GM21360 (cell line): ENCODE results near the gene HTR2C.
"Not testable (repeated sequence)": the region's sequence is repeated elsewhere in the genome, so short reads cannot be mapped to it uniquely, and the experiment has no call there.

Source experiments
- ATAC-seq: cut with Tn5 transposase; IDR thresholded peaks from one replicate; pipeline ENCODE4 v1.9.1; 2021; ENCODE audit warnings: mild to moderate bottlenecking, moderate library complexity; ENCODE audit not compliant: unreplicated experiment

Gene HTR2C

GRCh38 chrX:114710571-114710970 is 126.7 kb downstream of the HTR2C start:
- no peak for ATAC-seq

- no peak for ATAC-seq
Observed at GRCh38 chrX:114712466-114712865, 128.6 kb downstream of the HTR2C start.

GRCh38 chrX:114715096-114715495 is 131.2 kb downstream of the HTR2C start:
- ATAC-seq = no peak

GRCh38 chrX:114717921-114718320 is 134.0 kb downstream of the HTR2C start:
- ATAC-seq = no peak

GRCh38 chrX:114766541-114766940 is 182.7 kb downstream of the HTR2C start:
- no peak for ATAC-seq

GRCh38 chrX:114774691-114775090 is 190.8 kb downstream of the HTR2C start:
- no peak for ATAC-seq

- no peak for ATAC-seq
Observed at GRCh38 chrX:114782925-114783324, 199.0 kb downstream of the HTR2C start.

GRCh38 chrX:114787061-114787460 is 203.2 kb downstream of the HTR2C start:
- no peak for ATAC-seq

- ATAC-seq = no peak
Observed at GRCh38 chrX:114797494-114797893, 213.6 kb downstream of the HTR2C start.

GRCh38 chrX:114798907-114799306 is 215.0 kb downstream of the HTR2C start:
- ATAC-seq = no peak

- ATAC-seq = no peak
Observed at GRCh38 chrX:114800719-114801118, 216.8 kb downstream of the HTR2C start.

- ATAC-seq = no peak
Observed at GRCh38 chrX:114819509-114819908, 235.6 kb downstream of the HTR2C start.

- no peak for ATAC-seq
Observed at GRCh38 chrX:114841051-114841450, 257.2 kb downstream of the HTR2C start.

GRCh38 chrX:114842181-114842580 is 258.3 kb downstream of the HTR2C start:
- no peak for ATAC-seq

- no peak for ATAC-seq
Observed at GRCh38 chrX:114889481-114889880, 305.6 kb downstream of the HTR2C start.

GRCh38 chrX:114903618-114904017 is 319.7 kb downstream of the HTR2C start:
- ATAC-seq = no peak

GRCh38 chrX:114905251-114905650 is 321.4 kb downstream of the HTR2C start:
- ATAC-seq = no peak

- ATAC-seq = no peak
Observed at GRCh38 chrX:114906984-114907510, 323.2 kb downstream of the HTR2C start.

GRCh38 chrX:114924423-114924822 is 340.5 kb downstream of the HTR2C start:
- no peak for ATAC-seq

- no peak for ATAC-seq
Observed at GRCh38 chrX:114924856-114925255, 341.0 kb downstream of the HTR2C start.

GRCh38 chrX:114930227-114930626 is 346.3 kb downstream of the HTR2C start:
- no peak for ATAC-seq

- ATAC-seq = no peak
Observed at GRCh38 chrX:114932550-114932949, 348.7 kb downstream of the HTR2C start.

- ATAC-seq = not testable (repeated sequence)
Observed at GRCh38 chrX:114933291-114933690, 349.4 kb downstream of the HTR2C start.
